GM23338 (cell line): ENCODE results near the gene MTMR1. TPM values are rescaled to one million over a fixed set of nuclear protein-coding genes. Genes with fewer than 3 reads are reported as not detected.

Experiments used
- ATAC-seq: fragments of 200-7000 bp; cut with Tn5 transposase; 3 replicates; pipeline ENCODE4 v1.9.1; 2020
- DNase-seq: peaks from one replicate; pipeline ENCODE4 v3.0.0-alpha.2; 2015; ENCODE audit warnings: low spot score
- H2AFZ ChIP-seq: fragments of 200-600 bp; sonication (generic); 2 replicates; pipeline ENCODE4 v1.8.0; 2016; ENCODE audit warnings: antibody characterized with exemption, mild to moderate bottlenecking, moderate library complexity
- H3F3A ChIP-seq: fragments of 200-600 bp; sonication (generic); replicated peaks from 2 replicates; pipeline ENCODE4 v1.8.0; 2017; ENCODE audit warnings: antibody characterized with exemption, mixed run types, low read depth
- H3K27ac ChIP-seq: fragments of 200-600 bp; sonication (generic); 2 replicates; pipeline ENCODE4 v1.6.1; 2016; ENCODE audit warnings: low read depth
- H3K27me3 ChIP-seq: fragments of 200-600 bp; sonication (generic); 2 replicates; pipeline ENCODE4 v1.8.0; 2016; ENCODE audit warnings: mild to moderate bottlenecking, mixed run types, moderate library complexity; ENCODE audit not compliant: insufficient read depth
- H3K36me3 ChIP-seq: fragments of 200-600 bp; sonication (generic); 2 replicates; pipeline ENCODE4 v1.8.0; 2016; ENCODE audit warnings: mild to moderate bottlenecking; ENCODE audit not compliant: insufficient read depth
- H3K4me1 ChIP-seq: fragments of 200-600 bp; sonication (generic); 2 replicates; pipeline ENCODE4 v1.8.0; 2016; ENCODE audit warnings: mild to moderate bottlenecking, moderate library complexity; ENCODE audit not compliant: insufficient read depth
- H3K4me2 ChIP-seq: fragments of 200-600 bp; sonication (generic); 2 replicates; pipeline ENCODE4 v1.7.1; 2017; ENCODE audit warnings: mixed run types
- H3K4me3 ChIP-seq: fragments of 200-600 bp; sonication (generic); 2 replicates; pipeline ENCODE4 v1.6.1; 2016; ENCODE audit warnings: mixed run types
- H3K79me2 ChIP-seq: fragments of 200-600 bp; sonication (generic); replicated peaks from 2 replicates; pipeline ENCODE4 v1.8.0; 2017; ENCODE audit warnings: mild to moderate bottlenecking; ENCODE audit not compliant: insufficient read depth
- H3K9me2 ChIP-seq: fragments of 200-600 bp; sonication (generic); 2 replicates; pipeline ENCODE4 v1.8.0; 2017; ENCODE audit not compliant: insufficient read depth
- H4K20me1 ChIP-seq: fragments of 200-600 bp; sonication (generic); replicated peaks from 2 replicates; pipeline ENCODE4 v1.8.0; 2017; ENCODE audit warnings: mild to moderate bottlenecking; ENCODE audit not compliant: insufficient read depth
- H3K27ac Mint-ChIP-seq: 2 replicates; pipeline ENCODE4 v1.8.0; 2020; ENCODE audit warnings: inconsistent platforms, mild to moderate bottlenecking, moderate library complexity, mixed read lengths
- H3K27me3 Mint-ChIP-seq: 3 replicates; pipeline ENCODE4 v1.8.0; 2022; ENCODE audit warnings: low read depth, mild to moderate bottlenecking, moderate library complexity, mixed read lengths, inconsistent platforms; ENCODE audit not compliant: insufficient read depth, poor library complexity
- H3K36me3 Mint-ChIP-seq: 3 replicates; pipeline ENCODE4 v1.8.0; 2021; ENCODE audit warnings: low read depth, mild to moderate bottlenecking, inconsistent platforms, moderate library complexity, mixed read lengths
- H3K4me1 Mint-ChIP-seq: 3 replicates; pipeline ENCODE4 v1.8.0; 2020; ENCODE audit warnings: mild to moderate bottlenecking, inconsistent platforms, mixed read lengths
- H3K4me3 Mint-ChIP-seq: 3 replicates; pipeline ENCODE4 v1.8.0; 2021; ENCODE audit warnings: moderate library complexity, mild to moderate bottlenecking, inconsistent platforms, mixed read lengths
- H3K9me3 Mint-ChIP-seq: 3 replicates; pipeline ENCODE4 v1.8.0; 2020; ENCODE audit warnings: moderate library complexity, mild to moderate bottlenecking, inconsistent platforms, mixed read lengths
- CREB1 ChIP-seq: fragments of 250-450 bp; sonication (Bioruptor Pico); IDR thresholded peaks from 2 replicates; pipeline ENCODE4 v1.5.0; 2020; ENCODE audit warnings: low read depth, mild to moderate bottlenecking, moderate library complexity
- CTCF ChIP-seq, 2 experiments: fragments of 200-600 bp in 1 of 2; sonication (generic) in 1 of 2; conservative IDR thresholded peaks; 2 replicates each; pipeline versions ENCODE4 v1.5.1 to v1.6.1; 2016 to 2017; ENCODE audit warnings: antibody characterized with exemption in 2 of 2, low read depth in 2 of 2, mild to moderate bottlenecking in 2 of 2, moderate library complexity in 1 of 2
- EZH2 ChIP-seq: fragments of 200-600 bp; sonication (generic); IDR thresholded peaks from one replicate; pipeline ENCODE4 v1.8.0; 2017; ENCODE audit warnings: antibody characterized with exemption, mild to moderate bottlenecking, low read depth; ENCODE audit not compliant: unreplicated experiment
- NANOG ChIP-seq: IDR thresholded peaks from 2 replicates; pipeline ENCODE4 v1.6.1; 2016; ENCODE audit warnings: antibody characterized with exemption, borderline replicate concordance
- POLR2AphosphoS5 ChIP-seq: IDR thresholded peaks from 2 replicates; pipeline ENCODE4 v1.6.1; 2016; ENCODE audit warnings: antibody characterized with exemption, low read depth
- ZNF114 ChIP-seq: fragments of 250-450 bp; sonication (Bioruptor Pico); IDR thresholded peaks from 2 replicates; pipeline ENCODE4 v1.5.0; 2020; ENCODE audit warnings: mild to moderate bottlenecking, moderate library complexity
- ZNF331 ChIP-seq: fragments of 250-450 bp; sonication (Bioruptor Pico); IDR thresholded peaks from 2 replicates; pipeline ENCODE4 v1.5.0; 2020; ENCODE audit warnings: low read depth, mild to moderate bottlenecking, moderate library complexity
- polyA plus RNA-seq: library from polyadenylated mRNA; unstranded; fragments of >200 nt; fragmentation: Nextera tagmentation; extraction: Ambion mirVana; gene quantifications from 2 replicates; pipeline ENCODE4 v1.2.1, GENCODE V29; 2016
- total RNA-seq: library from RNA; depleted of rRNA; stranded (reverse); fragments of >200 nt; shearing (Covaris generic); gene quantifications from 2 replicates; pipeline ENCODE4 v1.2.3, GENCODE V29; 2014
- TF ChIP-seq, protein P1 (sequence below): IDR thresholded peaks from 2 replicates; pipeline ENCODE4 v1.6.1; 2016; ENCODE audit warnings: antibody characterized with exemption
- TF ChIP-seq, protein P2 (sequence below): IDR thresholded peaks from one replicate; pipeline ENCODE4 v1.6.1; 2018; ENCODE audit warnings: antibody characterized with exemption; ENCODE audit not compliant: unreplicated experiment

MTMR1 gene
- total and polyA plus RNA-seq, 2 experiments from 2014 or later: 4.5 to 19.1 TPM

DNA sequence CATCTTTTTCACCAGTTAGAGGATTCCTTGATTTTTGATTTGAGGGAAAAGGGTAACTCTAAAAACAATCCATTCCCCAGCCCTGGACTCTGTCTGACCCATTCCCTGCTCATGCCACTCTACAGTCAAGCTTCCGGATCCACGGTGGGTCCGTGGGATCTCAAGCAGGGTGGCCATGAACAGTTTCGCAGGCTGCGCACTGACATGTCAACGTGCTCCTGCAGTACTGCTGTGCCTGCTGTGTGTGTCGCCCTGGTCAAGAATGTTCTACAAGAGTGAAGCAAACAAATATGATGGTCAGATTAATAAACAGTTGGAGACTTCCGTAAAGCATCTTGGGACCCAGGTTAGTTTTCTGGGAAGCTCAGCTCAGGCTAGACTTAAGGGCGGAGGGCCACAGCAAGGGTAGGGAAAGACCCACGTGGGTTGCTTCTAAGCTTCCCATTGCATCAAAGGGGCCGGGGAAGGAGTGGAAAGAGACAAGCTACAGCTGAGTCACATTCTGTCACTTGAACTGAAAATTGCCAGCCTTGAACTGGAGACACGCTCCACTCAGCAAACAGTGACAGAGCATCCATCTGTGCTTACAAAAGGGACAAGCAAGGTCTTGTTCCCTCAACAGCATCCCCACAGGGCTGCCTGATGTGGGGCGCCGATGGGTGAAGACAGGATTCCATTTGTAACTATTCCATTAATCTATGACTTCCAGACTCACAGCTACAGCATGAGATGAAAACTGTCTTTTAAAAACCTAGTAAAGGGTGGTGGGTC is 81.8 kb downstream of the MTMR1 start:
- 0 out of 2 replicates have a peak overlapping the region, but pooled peaks have one; percentile 40 for H3K27ac Mint-ChIP-seq
- H3K4me1 Mint-ChIP-seq: peaks cover 29% of the 10 kb centered on the region
- peaks cover 8% of the 10 kb centered on the region for H3K27me3 Mint-ChIP-seq
- no peaks in the 10 kb centered on the region for H3K36me3 ChIP-seq
- peaks cover 8% of the 10 kb centered on the region for H3K36me3 Mint-ChIP-seq
- H3F3A ChIP-seq: no peaks in the 10 kb centered on the region
- no peak overlapping the region for H3K27ac ChIP-seq
- TF ChIP-seq CTCF (conservative IDR thresholded peaks at IDR 0.05; ENCODE audit: low read depth in 2 of 2) (no peak), ZNF114 (CRISPR knock-in tag) (no peak), NANOG (no peak), EZH2 (no peak), ZNF331 (CRISPR knock-in tag) (no peak), POLR2AphosphoS5 (no peak), CREB1 (no peak)
- TF ChIP-seq, protein P1, sequence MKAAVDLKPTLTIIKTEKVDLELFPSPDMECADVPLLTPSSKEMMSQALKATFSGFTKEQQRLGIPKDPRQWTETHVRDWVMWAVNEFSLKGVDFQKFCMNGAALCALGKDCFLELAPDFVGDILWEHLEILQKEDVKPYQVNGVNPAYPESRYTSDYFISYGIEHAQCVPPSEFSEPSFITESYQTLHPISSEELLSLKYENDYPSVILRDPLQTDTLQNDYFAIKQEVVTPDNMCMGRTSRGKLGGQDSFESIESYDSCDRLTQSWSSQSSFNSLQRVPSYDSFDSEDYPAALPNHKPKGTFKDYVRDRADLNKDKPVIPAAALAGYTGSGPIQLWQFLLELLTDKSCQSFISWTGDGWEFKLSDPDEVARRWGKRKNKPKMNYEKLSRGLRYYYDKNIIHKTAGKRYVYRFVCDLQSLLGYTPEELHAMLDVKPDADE: no peak
- TF ChIP-seq, protein P2, sequence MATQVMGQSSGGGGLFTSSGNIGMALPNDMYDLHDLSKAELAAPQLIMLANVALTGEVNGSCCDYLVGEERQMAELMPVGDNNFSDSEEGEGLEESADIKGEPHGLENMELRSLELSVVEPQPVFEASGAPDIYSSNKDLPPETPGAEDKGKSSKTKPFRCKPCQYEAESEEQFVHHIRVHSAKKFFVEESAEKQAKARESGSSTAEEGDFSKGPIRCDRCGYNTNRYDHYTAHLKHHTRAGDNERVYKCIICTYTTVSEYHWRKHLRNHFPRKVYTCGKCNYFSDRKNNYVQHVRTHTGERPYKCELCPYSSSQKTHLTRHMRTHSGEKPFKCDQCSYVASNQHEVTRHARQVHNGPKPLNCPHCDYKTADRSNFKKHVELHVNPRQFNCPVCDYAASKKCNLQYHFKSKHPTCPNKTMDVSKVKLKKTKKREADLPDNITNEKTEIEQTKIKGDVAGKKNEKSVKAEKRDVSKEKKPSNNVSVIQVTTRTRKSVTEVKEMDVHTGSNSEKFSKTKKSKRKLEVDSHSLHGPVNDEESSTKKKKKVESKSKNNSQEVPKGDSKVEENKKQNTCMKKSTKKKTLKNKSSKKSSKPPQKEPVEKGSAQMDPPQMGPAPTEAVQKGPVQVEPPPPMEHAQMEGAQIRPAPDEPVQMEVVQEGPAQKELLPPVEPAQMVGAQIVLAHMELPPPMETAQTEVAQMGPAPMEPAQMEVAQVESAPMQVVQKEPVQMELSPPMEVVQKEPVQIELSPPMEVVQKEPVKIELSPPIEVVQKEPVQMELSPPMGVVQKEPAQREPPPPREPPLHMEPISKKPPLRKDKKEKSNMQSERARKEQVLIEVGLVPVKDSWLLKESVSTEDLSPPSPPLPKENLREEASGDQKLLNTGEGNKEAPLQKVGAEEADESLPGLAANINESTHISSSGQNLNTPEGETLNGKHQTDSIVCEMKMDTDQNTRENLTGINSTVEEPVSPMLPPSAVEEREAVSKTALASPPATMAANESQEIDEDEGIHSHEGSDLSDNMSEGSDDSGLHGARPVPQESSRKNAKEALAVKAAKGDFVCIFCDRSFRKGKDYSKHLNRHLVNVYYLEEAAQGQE: no peak
- no peaks in the 10 kb centered on the region for H3K9me2 ChIP-seq
- H3K4me2 ChIP-seq: no peak overlapping the region
- H3K79me2 ChIP-seq: no peaks in the 10 kb centered on the region
- H4K20me1 ChIP-seq: no peaks in the 10 kb centered on the region
- no peak overlapping the region for H2AFZ ChIP-seq
- no peak overlapping the region for H3K4me3 ChIP-seq
- H3K27me3 ChIP-seq: no peaks in the 10 kb centered on the region
- DNase-seq (no peak), ATAC-seq (no peak)
- peaks cover 11% of the 10 kb centered on the region; the same call in 1 of the 2 replicates for H3K4me1 ChIP-seq
- H3K4me3 Mint-ChIP-seq: no peak overlapping the region
- H3K9me3 Mint-ChIP-seq: no peaks in the 10 kb centered on the region; the same call in 2 of the 3 replicates
